ENCODE measurements around the gene LGALS3BP.

- TF ChIP-seq CTCF (IDR thresholded peaks at IDR 0.05): no peak
- no peak for TF ChIP-seq POLR2A (IDR thresholded peaks at IDR 0.05)
Observed at GRCh38 chr17:79027274-79027924, 47.7 kb upstream of the LGALS3BP start.

Data from Peyer's patch (tissue), 4 donors.